Measurements from ENCODE around the gene FOXO3.

The FOXO3 gene

DNA sequence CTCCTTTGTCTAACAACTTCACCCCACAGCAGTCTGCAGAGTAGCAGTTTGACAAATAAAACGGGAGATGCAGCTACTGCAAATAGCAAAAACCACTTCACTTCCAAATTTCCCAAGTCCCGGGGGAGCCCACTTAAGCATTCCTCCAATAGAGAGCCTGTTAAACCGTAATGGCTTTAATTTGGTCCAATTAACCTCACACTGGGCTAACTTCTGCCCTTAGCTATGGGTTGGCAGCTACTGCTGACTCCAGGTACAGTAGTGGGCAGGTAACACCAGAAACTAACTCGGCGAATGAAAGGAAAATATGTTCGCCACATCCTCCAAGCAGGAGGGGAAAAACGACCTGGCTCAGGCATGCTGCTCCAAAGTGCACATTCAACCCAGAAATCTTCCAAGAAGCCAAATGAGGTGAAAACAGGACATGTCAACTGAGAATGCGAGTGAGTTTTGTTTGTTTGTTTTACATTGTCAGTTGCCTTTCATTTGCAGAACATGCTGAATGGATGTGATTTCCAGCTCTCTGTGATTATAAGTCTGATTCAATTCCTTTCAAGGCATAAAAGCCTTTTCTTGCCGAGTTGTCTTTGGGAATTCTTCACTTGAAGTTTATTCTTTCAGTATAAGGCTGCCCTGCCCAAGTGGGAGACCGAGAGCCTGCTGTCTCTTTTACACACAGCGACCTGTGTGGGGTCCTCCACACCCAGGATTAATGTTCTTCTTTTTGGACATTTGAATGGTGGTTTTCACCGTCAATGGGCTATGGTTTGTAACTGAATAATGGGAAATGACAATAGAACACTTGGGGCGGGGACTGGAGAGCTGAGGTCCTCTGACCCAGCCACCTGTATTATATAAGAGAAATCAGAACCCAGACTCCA, 170.2 kb downstream of the FOXO3 start:
- no peak for TF ChIP-seq CTCF (IDR thresholded peaks at IDR 0.05; ENCODE audit: low read depth, low read length, missing control alignments)
- in situ Hi-C loops (cut with HindIII; ENCODE audit: low pct_ligation_motif_present, low sequenced_read_pairs) = no loop called here
- Histone ChIP-seq H3K27ac (no peak overlapping the region), H3K27me3 (replicated peaks) (no peaks in the 10 kb centered on the region), H3K36me3 (replicated peaks) (no peaks in the 10 kb centered on the region), H3K4me3 (ENCODE audit: low read depth, low read length) (no peak overlapping the region)
- DNase-seq = no peak

- in situ Hi-C loops (cut with HindIII; ENCODE audit: low pct_ligation_motif_present, low sequenced_read_pairs) = no loop called here
- H3K27ac ChIP-seq = no peak overlapping the region
Observed at GRCh38 chr6:108732091-108732870, 171.6 kb downstream of the FOXO3 start.

GRCh38 chr6:108733051-108733450, 172.3 kb downstream of the FOXO3 start:
- H3K27ac ChIP-seq = no peak overlapping the region
- H3K27me3 ChIP-seq (replicated peaks) = no peaks in the 10 kb centered on the region
- no peak for DNase-seq
- no peak overlapping the region for H3K4me3 ChIP-seq (ENCODE audit: low read depth, low read length)
- in situ Hi-C loops (cut with HindIII; ENCODE audit: low pct_ligation_motif_present, low sequenced_read_pairs) = no loop called here
- no peak for TF ChIP-seq CTCF (IDR thresholded peaks at IDR 0.05; ENCODE audit: low read depth, low read length, missing control alignments)
- H3K36me3 ChIP-seq (replicated peaks) = no peaks in the 10 kb centered on the region

More at GRCh38 chr6:108732091-108732870, 171.6 kb downstream of the FOXO3 start:
- no peak for TF ChIP-seq CTCF (IDR thresholded peaks at IDR 0.05; ENCODE audit: low read depth, low read length, missing control alignments)
- Histone ChIP-seq H3K4me3 (ENCODE audit: low read depth, low read length) (no peak overlapping the region), H3K27me3 (replicated peaks) (no peaks in the 10 kb centered on the region), H3K36me3 (replicated peaks) (no peaks in the 10 kb centered on the region)
- DNase-seq = no peak

DNA sequence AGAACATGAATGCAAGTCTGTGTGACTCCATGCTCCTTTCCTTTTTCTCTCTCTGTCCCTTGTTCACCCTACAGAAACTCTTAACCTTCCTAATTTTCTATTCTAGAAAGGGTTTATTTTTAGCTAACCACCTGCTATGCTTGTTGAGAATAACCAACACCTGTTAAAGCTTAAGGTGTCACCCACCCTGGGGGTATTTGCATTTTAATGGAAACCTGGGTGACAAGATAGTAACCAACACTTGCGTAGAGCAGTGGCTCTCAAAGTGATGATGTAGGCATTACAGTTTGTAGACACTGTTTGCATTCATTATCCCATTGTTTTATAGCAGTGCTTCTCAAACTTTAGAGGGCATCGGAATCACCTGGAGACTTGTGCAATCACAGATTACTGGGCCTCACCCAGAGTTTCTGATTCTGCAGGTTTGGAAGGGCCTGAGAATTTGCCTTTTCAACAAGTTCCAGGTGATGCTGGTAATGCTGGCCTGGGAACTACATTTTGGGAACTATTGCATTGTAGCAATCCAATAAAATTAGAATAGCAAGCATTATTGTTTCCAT, 173.1 kb downstream of the FOXO3 start:
- no peak for TF ChIP-seq CTCF (IDR thresholded peaks at IDR 0.05; ENCODE audit: low read depth, low read length, missing control alignments)
- in situ Hi-C loops (cut with HindIII; ENCODE audit: low pct_ligation_motif_present, low sequenced_read_pairs) = no loop called here
- Histone ChIP-seq H3K27ac (no peak overlapping the region), H3K27me3 (replicated peaks) (no peaks in the 10 kb centered on the region), H3K4me3 (ENCODE audit: low read depth, low read length) (no peak overlapping the region), H3K36me3 (replicated peaks) (no peaks in the 10 kb centered on the region)
- no peak for DNase-seq

Data from brain microvascular endothelial cell (primary cell).